ENCODE measurements around the gene GON4L. TPM values are rescaled to one million over a fixed set of nuclear protein-coding genes. Genes with fewer than 3 reads are reported as not detected.

The GON4L gene
- total and polyA plus RNA-seq, 2 of the 4 experiments (the other 2 are of a cell fraction) = 21.2 to 30.3 TPM

- no peak for DNase-seq
- in situ Hi-C loops (cut with MboI; ENCODE audit: low sequenced_read_pairs) (no loop called here), dilution Hi-C loops (cut with HindIII; ENCODE audit: low sequenced_read_pairs, unreplicated experiment) (no loop called here), intact Hi-C loops (cut with micrococcal nuclease) (no loop called here)
- Histone ChIP-seq H3K14ac (replicated peaks; ENCODE audit: low read depth, low read length) (peak overlapping the region; percentile 90), H3K4me3 (ENCODE audit: insufficient read depth, low read depth, low read length) (peak overlapping the region; percentile 50), H3K18ac (ENCODE audit: low read depth, low read length) (peak overlapping the region; percentile 25; the same call in 1 of the 2 replicates), H3K9me3 (ENCODE audit: control insufficient read depth, insufficient read depth, low read length) (no peaks in the 10 kb centered on the region), H3K27me3 (ENCODE audit: control insufficient read depth, insufficient read depth, low read length) (no peaks in the 10 kb centered on the region), H3K4me2 (ENCODE audit: low read depth, low read length) (peak overlapping the region; percentile 71), H4K5ac (ENCODE audit: low read depth, low read length) (peak overlapping the region; percentile 50; the same call in 1 of the 2 replicates), H3K79me1 (ENCODE audit: low read depth in 1 of 2, low read length in 2 of 2) (peaks cover 9 to 64% of the 10 kb centered on the region in 2 experiments), H3K27ac (ENCODE audit: insufficient read depth, low read length) (peak overlapping the region; percentile 26), H3K4ac (ENCODE audit: low read depth, low read length) (peak overlapping the region; percentile 42; the same call in 1 of the 2 replicates), H3K9me1 (ENCODE audit: insufficient read depth, low read length) (peaks cover 8% of the 10 kb centered on the region), H2AK5ac (ENCODE audit: low read depth, low read length) (no peak overlapping the region), H2AK9ac (replicated peaks; ENCODE audit: low read depth, low read length, poor library complexity) (no peak overlapping the region), H3K9ac (ENCODE audit: low read depth, low read length) (peak overlapping the region; percentile 41; the same call in 1 of the 2 replicates), H2AFZ (replicated peaks; ENCODE audit: low read length, poor library complexity) (no peak overlapping the region), H3K56ac (ENCODE audit: extremely low read depth, insufficient read depth, low read length) (peak overlapping the region; percentile 64), H4K20me1 (ENCODE audit: insufficient read depth, low read length) (no peaks in the 10 kb centered on the region), H2BK20ac (ENCODE audit: low read depth, low read length) (no peak overlapping the region), H2BK15ac (ENCODE audit: low read depth, low read length) (no peak overlapping the region), H2BK120ac (ENCODE audit: low read depth, low read length) (no peak overlapping the region), H3K23ac (ENCODE audit: low read depth, low read length) (no peak overlapping the region), H3K36me3 (ENCODE audit: control insufficient read depth, insufficient read depth, low read length) (peaks cover 2% of the 10 kb centered on the region), H4K8ac (ENCODE audit: low read depth in 2 of 2, low read length in 2 of 2) (peak overlapping the region; percentile 67 to 73), H3K4me1 (ENCODE audit: control insufficient read depth, insufficient read depth, low read length) (no peaks in the 10 kb centered on the region; the same call in 1 of the 2 replicates), H4K91ac (ENCODE audit: insufficient read depth, low read depth, low read length) (no peak overlapping the region), H2BK5ac (ENCODE audit: low read depth, low read length, poor library complexity, severe bottlenecking) (peak overlapping the region; percentile 88)
- no peak; the same call in 1 of the 2 replicates for ATAC-seq (ENCODE audit: low read depth)
- CTCF ChIA-PET = interaction anchor here (0.7 kb wide), 1 partner anchor 1338 kb away, joined by 4 read pairs; no protein-coding TSS in a partner anchor
- TF ChIP-seq CHD1 (IDR thresholded peaks at IDR 0.05; ENCODE audit: low read depth, low read length) (no peak), RAD21 (IDR thresholded peaks at IDR 0.05; ENCODE audit: low read length) (no peak), CEBPB (IDR thresholded peaks at IDR 0.05; ENCODE audit: low read depth, low read length) (peak; percentile 71)
- BruUV-seq (replicated peaks) = no TSS peak
- no CpG with 5 or more reads among the region's 12 CpGs for WGBS, 2 experiments (ENCODE audit: extremely low coverage in 2 of 2, insufficient read length in 1 of 2)
- POLR2A ChIA-PET (ENCODE audit: unreplicated experiment) = interaction anchor here (1.0 kb wide), 1 partner anchor 10 kb away, joined by 4 read pairs; no protein-coding TSS in a partner anchor
Measured at GRCh38 chr1:155858800-155859233, 1.8 kb upstream of the GON4L start.

Data from IMR-90 (cell line).